ENCODE data around the gene CCDC178. TPM values are rescaled to one million over a fixed set of nuclear protein-coding genes. Genes with fewer than 3 reads are reported as not detected.
A peak's percentile ranks its signal among the peaks of the same experiment; 100 is the strongest.
"Not testable (repeated sequence)": the region's sequence is repeated elsewhere in the genome, so short reads cannot be mapped to it uniquely, and the experiment has no call there.

Gene CCDC178
- total RNA-seq, 2 donors from 2014 or later: 0.22 to 0.29 TPM

- H3K36me3 ChIP-seq (ENCODE audit: control insufficient read depth, insufficient read depth, low read length): no peaks in the 10 kb centered on the region
- WGBS, 2 experiments (ENCODE audit: insufficient coverage in 1 of 2, insufficient read length in 1 of 2): 77 to 88% methylated on average over 1 of the region's 1 CpG
- no peak for DNase-seq
- no peaks in the 10 kb centered on the region for H3K4me1 Mint-ChIP-seq
- H3K36me3 Mint-ChIP-seq (ENCODE audit: low read depth): no peaks in the 10 kb centered on the region
- H3K27me3 Mint-ChIP-seq (ENCODE audit: insufficient read depth): no peaks in the 10 kb centered on the region
- H3K27me3 ChIP-seq (ENCODE audit: control insufficient read depth, insufficient read depth, low read length, poor library complexity, severe bottlenecking): no peaks in the 10 kb centered on the region
- H3K4me3 ChIP-seq (ENCODE audit: low read length): no peak overlapping the region
- TF ChIP-seq CTCF (conservative IDR thresholded peaks at IDR 0.05): no peak
- H3K27ac Mint-ChIP-seq: no peak overlapping the region
- H3K9me3 ChIP-seq (ENCODE audit: control insufficient read depth, low read length): no peaks in the 10 kb centered on the region
- H3K27ac ChIP-seq (ENCODE audit: low read depth, low read length): no peak overlapping the region
- H3K9ac ChIP-seq (ENCODE audit: extremely low read depth, low read length, poor library complexity, severe bottlenecking): no peak overlapping the region
- H3K4me3 Mint-ChIP-seq: no peak overlapping the region
- no peaks in the 10 kb centered on the region for H3K4me1 ChIP-seq (ENCODE audit: control insufficient read depth, insufficient read depth, low read length)
- H3K9me3 Mint-ChIP-seq: no peaks in the 10 kb centered on the region
Observed at GRCh38 chr18:33421225-33421624, 19.3 kb downstream of the CCDC178 start.

DNA sequence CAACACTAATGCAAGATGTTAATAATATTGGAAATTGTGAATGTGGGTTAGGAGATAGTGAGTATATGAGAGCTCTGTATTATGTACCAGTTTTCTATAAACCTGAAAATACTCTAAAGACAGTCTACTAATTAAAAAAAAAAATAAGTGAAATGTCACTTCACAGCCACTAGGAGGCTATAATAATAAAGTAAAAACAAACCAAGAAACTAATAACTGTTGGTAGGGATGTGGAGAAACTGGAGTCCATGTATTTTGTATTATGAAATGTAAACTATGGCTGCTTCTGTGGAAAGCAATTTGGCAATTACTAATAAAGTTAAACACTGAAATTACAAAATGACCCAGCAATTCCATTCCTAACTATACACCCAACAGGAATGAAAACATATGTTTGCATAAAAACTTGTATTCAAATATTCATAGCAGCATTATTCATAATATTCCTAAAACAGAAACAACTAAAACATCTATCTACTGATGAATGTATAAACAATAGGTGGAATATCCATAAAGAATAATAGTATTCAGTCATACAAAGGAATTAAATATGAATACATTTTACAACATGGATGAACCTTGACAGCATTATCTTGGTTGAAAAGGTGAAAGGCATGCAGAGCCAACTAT, 36.2 kb downstream of the CCDC178 start:
- Histone ChIP-seq H3K27me3 (ENCODE audit: control insufficient read depth, insufficient read depth, low read length, poor library complexity, severe bottlenecking) (no peaks in the 10 kb centered on the region), H3K4me3 (ENCODE audit: low read length) (no peak overlapping the region), H3K36me3 (ENCODE audit: control insufficient read depth, insufficient read depth, low read length) (no peaks in the 10 kb centered on the region), H3K27ac (ENCODE audit: low read depth, low read length) (no peak overlapping the region), H3K9me3 (ENCODE audit: control insufficient read depth, low read length) (no peaks in the 10 kb centered on the region), H3K9ac (ENCODE audit: extremely low read depth, low read length, poor library complexity, severe bottlenecking) (no peak overlapping the region), H3K4me1 (ENCODE audit: control insufficient read depth, insufficient read depth, low read length) (no peaks in the 10 kb centered on the region)
- Mint-ChIP-seq H3K4me1 (no peaks in the 10 kb centered on the region), H3K27me3 (ENCODE audit: insufficient read depth) (no peaks in the 10 kb centered on the region), H3K4me3 (no peak overlapping the region), H3K27ac (no peak overlapping the region), H3K9me3 (no peaks in the 10 kb centered on the region), H3K36me3 (ENCODE audit: low read depth) (no peaks in the 10 kb centered on the region)
- DNase-seq: no peak
- peak; percentile 79 for TF ChIP-seq CTCF (conservative IDR thresholded peaks at IDR 0.05)

DNA sequence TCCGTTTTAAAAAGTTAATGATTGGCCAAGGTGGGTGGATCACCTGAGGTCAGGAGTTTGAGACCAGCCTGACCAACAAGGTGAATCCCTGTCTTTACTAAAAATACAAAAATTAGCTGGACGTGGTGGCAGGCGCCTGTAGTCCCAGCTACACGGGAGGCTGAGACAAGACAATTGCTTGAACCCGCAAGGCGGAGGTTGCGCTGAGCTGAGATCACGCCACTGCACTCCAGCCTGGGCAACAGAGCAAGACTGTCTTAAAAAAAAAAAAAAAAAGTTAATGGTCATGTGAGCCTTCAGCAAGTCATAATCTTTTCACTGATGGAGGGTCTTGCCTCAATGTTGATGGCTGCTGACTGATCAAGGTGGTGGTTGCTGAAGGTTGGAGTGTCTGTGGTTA, 41.6 kb downstream of the CCDC178 start:
- not testable (repeated sequence) for H3K36me3 ChIP-seq (ENCODE audit: control insufficient read depth, insufficient read depth, low read length); H3K4me1 Mint-ChIP-seq

GRCh38 chr18:33375829-33376228, 64.7 kb downstream of the CCDC178 start:
- Histone ChIP-seq H3K4me1 (ENCODE audit: control insufficient read depth, insufficient read depth, low read length) (no peaks in the 10 kb centered on the region), H3K27ac (ENCODE audit: low read depth, low read length) (no peak overlapping the region), H3K9me3 (ENCODE audit: control insufficient read depth, low read length) (no peaks in the 10 kb centered on the region), H3K36me3 (ENCODE audit: control insufficient read depth, insufficient read depth, low read length) (no peaks in the 10 kb centered on the region), H3K4me3 (ENCODE audit: low read length) (no peak overlapping the region), H3K27me3 (ENCODE audit: control insufficient read depth, insufficient read depth, low read length, poor library complexity, severe bottlenecking) (no peaks in the 10 kb centered on the region), H3K9ac (ENCODE audit: extremely low read depth, low read length, poor library complexity, severe bottlenecking) (no peak overlapping the region)
- TF ChIP-seq CTCF (conservative IDR thresholded peaks at IDR 0.05): no peak
- Mint-ChIP-seq H3K27me3 (ENCODE audit: insufficient read depth) (no peaks in the 10 kb centered on the region), H3K36me3 (ENCODE audit: low read depth) (no peaks in the 10 kb centered on the region), H3K4me1 (no peaks in the 10 kb centered on the region), H3K9me3 (no peaks in the 10 kb centered on the region), H3K4me3 (no peak overlapping the region), H3K27ac (no peak overlapping the region)
- no peak for DNase-seq
- WGBS, 2 experiments (ENCODE audit: insufficient coverage in 1 of 2, insufficient read length in 1 of 2): 91% methylated on average over 4 of the region's 4 CpGs; no CpG with 5 or more reads in 1 of the 2 experiments

More for the DNA sequence above, 41.6 kb downstream of the CCDC178 start:
- H3K4me3 ChIP-seq (ENCODE audit: low read length); H3K4me3 Mint-ChIP-seq; H3K9me3 ChIP-seq (ENCODE audit: control insufficient read depth, low read length); H3K27me3 Mint-ChIP-seq (ENCODE audit: insufficient read depth); H3K9ac ChIP-seq (ENCODE audit: extremely low read depth, low read length, poor library complexity, severe bottlenecking); H3K27me3 ChIP-seq (ENCODE audit: control insufficient read depth, insufficient read depth, low read length, poor library complexity, severe bottlenecking); DNase-seq; H3K27ac Mint-ChIP-seq; H3K9me3 Mint-ChIP-seq; H3K36me3 Mint-ChIP-seq (ENCODE audit: low read depth); H3K27ac ChIP-seq (ENCODE audit: low read depth, low read length); H3K4me1 ChIP-seq (ENCODE audit: control insufficient read depth, insufficient read depth, low read length): not testable (repeated sequence)
- WGBS, 2 experiments (ENCODE audit: insufficient coverage in 1 of 2, insufficient read length in 1 of 2): 93 to 95% methylated on average over 7 to 8 of the region's 8 CpGs

All from endodermal cell (in vitro differentiated cells).